ENCODE data around the gene DZIP1L.
A peak's percentile ranks its signal among the peaks of the same experiment; 100 is the strongest.

The DZIP1L gene

GRCh38 chr3:138051947-138052802, 63.2 kb downstream of the DZIP1L start:
- TF ChIP-seq CTCF (IDR thresholded peaks at IDR 0.05; ENCODE audit: low read depth, low read length), result peak; percentile 80
- H3K4me3 ChIP-seq (replicated peaks in 1 of 2; ENCODE audit: low read depth in 2 of 2, low read length in 2 of 2), result no peak overlapping the region
- peak; percentile 68 to 71 for DNase-seq (ENCODE audit: low read depth in 2 of 2)

- H3K4me3 ChIP-seq (replicated peaks in 1 of 2; ENCODE audit: low read depth in 2 of 2, low read length in 2 of 2), result no peak overlapping the region
- TF ChIP-seq CTCF (IDR thresholded peaks at IDR 0.05; ENCODE audit: low read depth, low read length), result peak; percentile 20
- peak; percentile 46 to 78 for DNase-seq (ENCODE audit: low read depth in 2 of 2)
Observed at GRCh38 chr3:138049157-138049919, 66.1 kb downstream of the DZIP1L start.

GRCh38 chr3:138047596-138048158, 67.7 kb downstream of the DZIP1L start:
- no peak for TF ChIP-seq CTCF (IDR thresholded peaks at IDR 0.05; ENCODE audit: low read depth, low read length)
- no peak overlapping the region for H3K4me3 ChIP-seq (replicated peaks in 1 of 2; ENCODE audit: low read depth in 2 of 2, low read length in 2 of 2)
- no peak for DNase-seq (ENCODE audit: low read depth in 2 of 2)

GRCh38 chr3:138046955-138047354, 68.5 kb downstream of the DZIP1L start:
- TF ChIP-seq CTCF (IDR thresholded peaks at IDR 0.05; ENCODE audit: low read depth, low read length), result no peak
- DNase-seq (ENCODE audit: low read depth in 2 of 2), result peak in 1 of 2 donors; percentile 31
- H3K4me3 ChIP-seq (replicated peaks in 1 of 2; ENCODE audit: low read depth in 2 of 2, low read length in 2 of 2), result no peak overlapping the region

- TF ChIP-seq CTCF (IDR thresholded peaks at IDR 0.05; ENCODE audit: low read depth, low read length), result no peak
- DNase-seq (ENCODE audit: low read depth in 2 of 2), result no peak
- no peak overlapping the region for H3K4me3 ChIP-seq (replicated peaks in 1 of 2; ENCODE audit: low read depth in 2 of 2, low read length in 2 of 2)
Observed at GRCh38 chr3:138046085-138046484, 69.3 kb downstream of the DZIP1L start.

- DNase-seq (ENCODE audit: low read depth in 2 of 2), result peak; percentile 82 to 95
- no peak overlapping the region for H3K4me3 ChIP-seq (replicated peaks in 1 of 2; ENCODE audit: low read depth in 2 of 2, low read length in 2 of 2)
- no peak for TF ChIP-seq CTCF (IDR thresholded peaks at IDR 0.05; ENCODE audit: low read depth, low read length)
Observed at GRCh38 chr3:138043266-138044029, 72.0 kb downstream of the DZIP1L start.

All from cardiac fibroblast (primary cell).